Left lung (tissue), 10 donors: Measurements from ENCODE around the gene NRG3. TPM values are rescaled to one million over a fixed set of nuclear protein-coding genes. Genes with fewer than 3 reads are reported as not detected.

Experiments
- ATAC-seq: fragments of 200-7000 bp; cut with Tn5 transposase; one replicate; pipeline ENCODE4 v1.9.1; 2020; ENCODE audit warnings: moderate library complexity
- DNase-seq, 4 donors: peaks; one replicate each; pipeline ENCODE4 v3.0.0-alpha.2; 2013 to 2020
- H3K27ac ChIP-seq, 2 donors: fragments of 200-600 bp; sonication (generic) in 1 of 2; one replicate each; pipeline versions ENCODE4 v1.5.0 to v1.8.0; 2020 to 2021
- H3K27me3 ChIP-seq, 2 donors: fragments of 200-600 bp; sonication (generic) in 1 of 2; one replicate each; pipeline versions ENCODE4 v1.5.0 to v1.8.0; 2020 to 2021
- H3K36me3 ChIP-seq, 2 donors: fragments of 200-600 bp; sonication (generic) in 1 of 2; one replicate each; pipeline versions ENCODE4 v1.5.0 to v1.8.0; 2020 to 2021
- H3K4me1 ChIP-seq, 2 donors: fragments of 200-600 bp; one replicate each; pipeline ENCODE4 v1.8.0; 2021
- H3K4me3 ChIP-seq, 2 donors: fragments of 200-600 bp; sonication (generic) in 1 of 2; one replicate each; pipeline versions ENCODE4 v1.5.0 to v1.8.0; 2020 to 2021; ENCODE audit warnings: mild to moderate bottlenecking in 1 of 2
- H3K9me3 ChIP-seq, 2 donors: fragments of 200-600 bp; sonication (generic) in 1 of 2; one replicate each; pipeline versions ENCODE4 v1.5.0 to v1.8.0; 2020 to 2021
- CTCF ChIP-seq, 2 donors: fragments of 200-600 bp; sonication (generic) in 1 of 2; IDR thresholded peaks; one replicate each; pipeline versions ENCODE4 v1.5.0 to v1.8.0; 2021; ENCODE audit warnings: antibody characterized with exemption in 2 of 2
- intact Hi-C, 2 donors: fragments of 100-400 bp; cut with DNase I; formaldehyde crosslinking; loops; one replicate each; pipeline versions ENCODE4 v1.11.2 to v1.14.2; 2022
- polyA plus RNA-seq, 6 donors: library from polyadenylated mRNA; unstranded; fragments of 120-200 nt; gene quantifications; one replicate each; pipeline ENCODE4 v1.2.1, GENCODE V29; 2013; ENCODE audit not compliant: insufficient read length in 6 of 6
- total RNA-seq, 2 donors: library from RNA; stranded (reverse); fragmentation: NEBNext Ultra II Directional; extraction: Animal tissue kit (Norgen Biotek cat#: 25700); gene quantifications; one replicate each; pipeline ENCODE4 v1.2.1, GENCODE V29; 2021
- donor health status: DM: no; HTN: yes; CAD: no.
- donor health status: DM: no; HTN: no; CAD: no.

The NRG3 gene
- total and polyA plus RNA-seq, 8 donors: 1.0 to 1.7 (median 1.1) TPM

- H3K4me1 ChIP-seq: no peaks in the 10 kb centered on the region
- no peak for TF ChIP-seq CTCF (IDR thresholded peaks at IDR 0.05)
- H3K27me3 ChIP-seq: no peaks in the 10 kb centered on the region
- H3K36me3 ChIP-seq: no peaks in the 10 kb centered on the region
- ATAC-seq (peak; percentile 60), DNase-seq (no peak)
- no peaks in the 10 kb centered on the region for H3K9me3 ChIP-seq
- H3K27ac ChIP-seq: no peak overlapping the region
- no peak overlapping the region for H3K4me3 ChIP-seq
- intact Hi-C loops: no loop called here
Observed at GRCh38 chr10:82252081-82252480, 377.1 kb downstream of the NRG3 start.

GRCh38 chr10:82254237-82254636, 379.2 kb downstream of the NRG3 start:
- Histone ChIP-seq H3K4me3 (no peak overlapping the region), H3K9me3 (no peaks in the 10 kb centered on the region), H3K36me3 (no peaks in the 10 kb centered on the region), H3K27ac (no peak overlapping the region), H3K4me1 (no peaks in the 10 kb centered on the region), H3K27me3 (no peaks in the 10 kb centered on the region)
- ATAC-seq (no peak), DNase-seq (no peak)
- intact Hi-C loops: no loop called here
- no peak for TF ChIP-seq CTCF (IDR thresholded peaks at IDR 0.05)

GRCh38 chr10:82256275-82256674, 381.3 kb downstream of the NRG3 start:
- no peak for TF ChIP-seq CTCF (IDR thresholded peaks at IDR 0.05)
- ATAC-seq (no peak), DNase-seq (no peak)
- Histone ChIP-seq H3K4me1 (no peaks in the 10 kb centered on the region), H3K27ac (no peak overlapping the region), H3K4me3 (no peak overlapping the region), H3K27me3 (no peaks in the 10 kb centered on the region), H3K9me3 (no peaks in the 10 kb centered on the region), H3K36me3 (no peaks in the 10 kb centered on the region)
- intact Hi-C loops: no loop called here

- no peak for TF ChIP-seq CTCF (IDR thresholded peaks at IDR 0.05)
- Histone ChIP-seq H3K27me3 (no peaks in the 10 kb centered on the region), H3K4me1 (no peaks in the 10 kb centered on the region), H3K4me3 (no peak overlapping the region), H3K9me3 (no peaks in the 10 kb centered on the region), H3K36me3 (no peaks in the 10 kb centered on the region), H3K27ac (no peak overlapping the region)
- ATAC-seq (no peak), DNase-seq (no peak)
- intact Hi-C loops: no loop called here
Observed at GRCh38 chr10:82266438-82266837, 391.4 kb downstream of the NRG3 start.

GRCh38 chr10:82267014-82267413, 392.0 kb downstream of the NRG3 start:
- no peaks in the 10 kb centered on the region for H3K27me3 ChIP-seq
- no peak for TF ChIP-seq CTCF (IDR thresholded peaks at IDR 0.05)
- intact Hi-C loops: no loop called here
- no peak overlapping the region for H3K27ac ChIP-seq
- DNase-seq (no peak), ATAC-seq (peak; percentile 77)
- H3K4me1 ChIP-seq: no peaks in the 10 kb centered on the region
- no peaks in the 10 kb centered on the region for H3K9me3 ChIP-seq
- H3K36me3 ChIP-seq: no peaks in the 10 kb centered on the region
- no peak overlapping the region for H3K4me3 ChIP-seq
